Natural killer cell treated with Interleukin-12 subunit alpha and Interleukin-12 subunit beta and Interleukin-15 and Interleukin-18, amount 100 ng/mL, for 72 hours (primary cell): ENCODE results near the gene SHISA6. TPM values are rescaled to one million over a fixed set of nuclear protein-coding genes. Genes with fewer than 3 reads are reported as not detected.

ENCODE experiments used
- ATAC-seq, 2 donors: fragments of 150-1000 bp; cut with Tn5 transposase in 1 of 2; sonication (Bioruptor Pico), chemical (Tn5 transposase) in 1 of 2; 2 replicates each; pipeline ENCODE4 v1.10.0; 2021
- DNase-seq: peaks from one replicate; pipeline ENCODE4 v3.0.0; 2022; ENCODE audit warnings: low spot score
- H3K27ac Mint-ChIP-seq, 2 donors: 1 replicate in 1 of 2; 2 replicates in 1 of 2; pipeline ENCODE4 v1.8.0; 2022; ENCODE audit warnings: mixed read lengths in 2 of 2, mild to moderate bottlenecking in 1 of 2, moderate library complexity in 1 of 2
- H3K27me3 Mint-ChIP-seq, 2 donors: 1 replicate in 1 of 2; 2 replicates in 1 of 2; pipeline ENCODE4 v1.8.0; 2022; ENCODE audit warnings: mixed read lengths in 2 of 2
- H3K36me3 Mint-ChIP-seq: one replicate; pipeline ENCODE4 v1.8.0; 2022; ENCODE audit warnings: mixed read lengths
- H3K4me1 Mint-ChIP-seq, 2 donors: 1 replicate in 1 of 2; 2 replicates in 1 of 2; pipeline ENCODE4 v1.8.0; 2022; ENCODE audit warnings: low read depth in 2 of 2, mixed read lengths in 2 of 2, mild to moderate bottlenecking in 1 of 2
- H3K4me3 Mint-ChIP-seq: one replicate; pipeline ENCODE4 v1.8.0; 2022; ENCODE audit warnings: mixed read lengths
- H3K9me3 Mint-ChIP-seq: 2 replicates; pipeline ENCODE4 v1.8.0; 2022; ENCODE audit warnings: mixed read lengths
- total RNA-seq, 2 donors: library from RNA; stranded (reverse); gene quantifications; one replicate each; pipeline ENCODE4 v1.2.3, GENCODE V29; 2022

The SHISA6 gene
- total RNA-seq, 2 donors from 2014 or later, result not detected

DNA sequence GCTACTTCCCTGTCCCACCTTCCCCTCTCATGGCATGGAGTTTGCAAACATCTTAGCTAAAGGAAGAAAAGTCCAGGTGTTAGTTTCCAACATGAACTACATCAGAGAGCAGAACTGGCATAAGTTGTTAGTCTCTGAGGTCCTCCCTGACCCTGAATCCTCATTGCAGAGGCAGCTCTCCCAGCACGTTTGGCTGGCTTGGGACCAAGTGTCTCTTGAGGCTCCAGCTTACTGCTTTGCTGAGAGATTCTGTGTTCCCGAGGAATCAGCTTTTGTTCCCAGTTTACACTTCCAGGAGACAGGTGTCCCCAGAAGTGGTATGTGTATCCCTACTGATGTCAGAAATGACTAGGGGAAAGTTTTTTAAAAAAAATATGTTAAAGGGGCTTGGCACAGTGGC lies 371.9 kb downstream of the SHISA6 start:
- Mint-ChIP-seq H3K36me3 (no peaks in the 10 kb centered on the region), H3K27me3 (no peaks in the 10 kb centered on the region), H3K4me3 (no peak overlapping the region), H3K27ac (no peak overlapping the region), H3K4me1 (no peaks in the 10 kb centered on the region), H3K9me3 (no peaks in the 10 kb centered on the region)
- ATAC-seq, result no peak
- no peak for DNase-seq
